ENCODE data around the gene RAPGEF2.

Gene RAPGEF2

GRCh38 chr4:159169404-159170302 is 66.8 kb downstream of the RAPGEF2 start:
- no peak for TF ChIP-seq CTCF (IDR thresholded peaks at IDR 0.05; ENCODE audit: low read depth, low read length, missing control alignments)
- no peak overlapping the region for H3K4me3 ChIP-seq (replicated peaks; ENCODE audit: low read depth, low read length)
- no peak for DNase-seq (ENCODE audit: extremely low read depth, low read depth)

DNA sequence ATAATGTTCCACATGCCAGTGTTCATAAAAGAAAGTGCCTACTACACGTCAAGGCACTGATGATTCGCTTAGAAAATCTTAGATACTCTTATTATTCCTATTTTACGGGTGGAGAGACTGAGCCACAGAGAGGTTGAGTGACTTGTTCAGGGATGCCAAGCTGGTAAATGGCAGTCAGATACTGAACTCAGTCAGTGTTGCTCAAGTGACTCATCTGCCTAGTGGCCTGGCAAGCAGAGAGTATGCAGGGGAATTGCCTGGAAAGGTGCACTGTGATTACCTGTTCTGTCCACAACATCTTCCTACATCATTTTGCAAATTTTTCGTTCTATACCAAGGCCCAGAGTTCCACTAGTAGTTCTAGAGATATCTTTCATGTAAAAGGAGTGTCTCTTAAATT is 68.4 kb downstream of the RAPGEF2 start:
- no peak for DNase-seq (ENCODE audit: extremely low read depth, low read depth)
- H3K4me3 ChIP-seq (replicated peaks; ENCODE audit: low read depth, low read length), result no peak overlapping the region
- TF ChIP-seq CTCF (IDR thresholded peaks at IDR 0.05; ENCODE audit: low read depth, low read length, missing control alignments), result no peak

DNA sequence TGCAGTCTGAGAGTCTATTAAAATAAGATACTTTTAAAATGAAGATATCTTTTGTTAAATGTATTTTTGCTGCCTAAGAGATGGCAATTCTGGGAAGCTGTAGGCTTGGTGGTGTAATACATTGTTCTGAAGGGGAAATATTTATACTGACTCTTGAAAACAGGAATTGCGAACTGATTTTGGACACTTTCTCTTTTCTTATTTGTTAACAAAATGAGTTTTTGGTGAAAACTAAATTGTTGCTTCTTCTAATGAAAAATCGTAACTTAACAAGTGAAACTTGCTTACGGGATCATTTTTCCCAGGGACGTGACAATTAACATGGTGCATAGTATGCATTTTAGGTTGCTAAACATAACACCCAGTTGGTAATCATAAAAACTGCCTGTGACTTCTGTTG is 71.0 kb downstream of the RAPGEF2 start:
- no peak overlapping the region for H3K4me3 ChIP-seq (replicated peaks; ENCODE audit: low read depth, low read length)
- no peak for DNase-seq (ENCODE audit: extremely low read depth, low read depth)
- no peak for TF ChIP-seq CTCF (IDR thresholded peaks at IDR 0.05; ENCODE audit: low read depth, low read length, missing control alignments)

DNA sequence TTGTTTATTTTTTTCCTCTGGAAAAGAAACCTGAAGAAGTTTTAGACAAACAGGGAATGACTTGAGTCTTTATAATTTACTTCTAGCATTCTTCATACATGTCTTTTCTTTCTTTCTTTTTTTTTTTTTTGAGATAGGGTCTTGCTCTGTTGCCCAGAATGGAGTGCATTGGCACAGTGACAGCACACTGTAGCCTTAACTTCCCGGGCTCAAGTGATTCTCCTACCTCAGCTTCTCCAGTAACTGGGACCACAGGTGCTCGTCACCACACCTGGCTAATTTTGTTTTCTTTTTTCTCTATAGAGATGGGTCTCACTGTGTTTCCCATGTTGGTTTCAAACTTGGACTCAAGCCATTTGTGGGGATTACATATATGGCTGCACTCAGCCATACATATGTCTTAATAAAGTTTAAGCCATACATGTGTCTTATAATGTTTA is 71.8 kb downstream of the RAPGEF2 start:
- TF ChIP-seq CTCF (IDR thresholded peaks at IDR 0.05; ENCODE audit: low read depth, low read length, missing control alignments), result no peak
- no peak overlapping the region for H3K4me3 ChIP-seq (replicated peaks; ENCODE audit: low read depth, low read length)
- no peak for DNase-seq (ENCODE audit: extremely low read depth, low read depth)

DNA sequence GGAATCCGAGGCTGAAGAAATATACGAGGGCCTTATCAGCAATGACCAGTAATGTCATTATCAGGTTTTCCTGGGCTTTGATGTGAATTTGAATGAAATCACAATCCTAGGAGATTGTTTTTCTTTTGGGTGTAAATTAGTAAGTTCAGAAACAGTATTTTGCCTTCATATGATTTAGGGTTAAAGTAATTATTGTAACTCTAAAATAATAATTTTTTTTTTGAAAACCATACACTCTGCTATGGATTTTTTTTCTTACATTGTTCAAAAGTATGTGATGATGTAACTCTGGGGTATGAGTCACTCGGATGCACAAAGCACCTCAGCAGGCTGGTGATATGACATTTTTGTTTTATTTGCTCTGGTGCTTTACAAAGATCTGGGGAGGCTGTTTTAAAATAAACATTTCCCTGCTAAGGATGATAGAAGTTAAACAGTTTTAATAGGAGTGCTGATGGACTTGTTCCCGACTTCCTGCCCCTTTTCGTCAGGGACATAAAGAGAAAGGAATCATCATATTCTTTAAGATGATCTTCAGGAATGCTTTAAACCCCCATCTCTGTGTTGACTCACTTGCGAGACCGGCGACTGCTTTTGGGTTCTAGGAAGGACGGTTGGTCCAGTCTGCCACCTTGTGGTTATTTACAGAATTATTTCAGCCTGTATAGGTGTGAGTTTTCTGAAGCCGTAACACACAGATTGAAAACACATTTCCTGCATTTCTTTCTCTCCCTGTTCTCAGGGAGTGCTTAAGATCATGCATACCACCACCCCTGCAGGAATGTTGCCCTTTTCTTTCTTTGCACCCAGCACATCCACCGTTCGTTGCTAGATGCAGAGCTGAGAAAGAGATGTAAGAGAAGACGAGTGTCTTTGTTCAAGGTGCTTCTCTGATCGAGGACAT is 72.5 kb downstream of the RAPGEF2 start:
- peak; percentile 86 for DNase-seq (ENCODE audit: extremely low read depth, low read depth)
- peak overlapping the region; percentile 16 for H3K4me3 ChIP-seq (replicated peaks; ENCODE audit: low read depth, low read length)
- peak; percentile 57 for TF ChIP-seq CTCF (IDR thresholded peaks at IDR 0.05; ENCODE audit: low read depth, low read length, missing control alignments)

DNA sequence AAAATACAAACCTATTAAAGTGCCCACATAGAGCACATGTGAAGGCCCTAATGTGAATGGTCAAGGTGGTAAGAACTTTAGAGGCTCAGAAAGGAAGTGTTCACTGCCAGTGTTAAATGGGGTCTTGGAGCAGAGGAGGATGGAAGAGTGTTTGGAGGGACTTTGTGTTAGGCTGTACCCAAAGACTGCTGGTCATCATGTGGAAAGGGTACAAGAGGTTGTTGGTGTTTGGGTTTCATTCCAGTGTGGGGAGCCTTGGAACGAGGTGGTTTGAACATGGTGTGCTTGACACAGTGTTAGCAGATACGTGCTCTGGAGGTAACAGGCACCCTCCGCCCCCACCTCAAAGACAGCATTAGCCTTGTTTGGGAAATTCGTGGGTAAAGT is 73.1 kb downstream of the RAPGEF2 start:
- TF ChIP-seq CTCF (IDR thresholded peaks at IDR 0.05; ENCODE audit: low read depth, low read length, missing control alignments), result no peak
- no peak for DNase-seq (ENCODE audit: extremely low read depth, low read depth)
- H3K4me3 ChIP-seq (replicated peaks; ENCODE audit: low read depth, low read length), result peak overlapping the region; percentile 16

Data from HFF-Myc (cell line).